Activated CD4-positive, alpha-beta memory T cell treated with anti-CD3 and anti-CD28 coated beads for 36 hours (primary cell): ENCODE measurements around the gene ROS1. TPM values are rescaled to one million over a fixed set of nuclear protein-coding genes. Genes with fewer than 3 reads are reported as not detected.
"Not testable (repeated sequence)": the region's sequence is repeated elsewhere in the genome, so short reads cannot be mapped to it uniquely, and the experiment has no call there.

ENCODE experiments used
- CTCF ChIA-PET: fragments of 350-600 bp; sonication (Branson Sonifier 250); formaldehyde crosslinking; loops from one replicate; lab custom pipeline; 2021; ENCODE audit warnings: antibody characterized with exemption, inconsistent platforms; lab: Charles Lee
- POLR2A ChIA-PET: fragments of 350-600 bp; sonication (Branson Sonifier 250); formaldehyde crosslinking; loops from one replicate; lab custom pipeline; 2021; ENCODE audit warnings: antibody characterized with exemption; lab: Charles Lee
- DNase-seq: peaks from one replicate; pipeline ENCODE4 v3.0.0-alpha.2; 2020
- H3K27ac Mint-ChIP-seq: one replicate; pipeline ENCODE4 v1.8.0; 2021; ENCODE audit warnings: mixed read lengths
- H3K27me3 Mint-ChIP-seq: one replicate; pipeline ENCODE4 v1.8.0; 2021; ENCODE audit warnings: mixed read lengths
- H3K36me3 Mint-ChIP-seq: one replicate; pipeline ENCODE4 v1.8.0; 2021; ENCODE audit warnings: mixed read lengths
- H3K4me1 Mint-ChIP-seq: one replicate; pipeline ENCODE4 v1.8.0; 2021; ENCODE audit warnings: low read depth, mixed read lengths
- H3K4me3 Mint-ChIP-seq: one replicate; pipeline ENCODE4 v1.8.0; 2021; ENCODE audit warnings: mild to moderate bottlenecking, mixed read lengths
- H3K9me3 Mint-ChIP-seq: one replicate; pipeline ENCODE4 v1.8.0; 2021; ENCODE audit warnings: mixed read lengths
- intact Hi-C: fragments of 100-400 bp; cut with micrococcal nuclease; formaldehyde crosslinking; loops from one replicate; pipeline ENCODE4 v1.15.1; 2023
- total RNA-seq, 2 experiments: library from RNA; stranded (reverse); gene quantifications; one replicate each; pipeline ENCODE4 v1.2.3, GENCODE V29; 2021

Gene ROS1
- total RNA-seq, 2 experiments from 2014 or later: not detected

DNA sequence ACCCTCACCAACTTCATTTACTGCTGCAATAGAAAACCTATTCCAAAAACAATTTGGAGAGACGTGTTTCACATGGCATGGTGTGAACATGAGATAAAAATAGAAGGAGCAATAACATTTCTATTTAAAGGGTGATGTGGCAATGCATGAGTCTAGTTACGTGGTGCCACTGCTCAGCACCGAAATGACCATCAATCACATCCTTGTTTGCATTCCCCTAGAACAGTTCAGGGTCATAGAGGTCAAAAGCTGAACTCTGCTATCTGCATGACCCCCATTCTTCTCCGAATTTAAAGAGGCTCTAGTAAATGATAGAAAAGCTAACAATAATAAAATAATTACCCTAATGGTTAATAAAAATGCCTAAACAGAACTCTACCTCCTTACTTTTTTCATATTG lies 29.5 kb downstream of the ROS1 start:
- Mint-ChIP-seq H3K4me1 (no peaks in the 10 kb centered on the region), H3K9me3 (no peaks in the 10 kb centered on the region), H3K27ac (no peak overlapping the region), H3K4me3 (no peak overlapping the region), H3K27me3 (no peaks in the 10 kb centered on the region), H3K36me3 (no peaks in the 10 kb centered on the region)
- ChIA-PET CTCF (no interaction called here), POLR2A (no interaction called here)
- no peak for DNase-seq
- intact Hi-C loops: no loop called here

DNA sequence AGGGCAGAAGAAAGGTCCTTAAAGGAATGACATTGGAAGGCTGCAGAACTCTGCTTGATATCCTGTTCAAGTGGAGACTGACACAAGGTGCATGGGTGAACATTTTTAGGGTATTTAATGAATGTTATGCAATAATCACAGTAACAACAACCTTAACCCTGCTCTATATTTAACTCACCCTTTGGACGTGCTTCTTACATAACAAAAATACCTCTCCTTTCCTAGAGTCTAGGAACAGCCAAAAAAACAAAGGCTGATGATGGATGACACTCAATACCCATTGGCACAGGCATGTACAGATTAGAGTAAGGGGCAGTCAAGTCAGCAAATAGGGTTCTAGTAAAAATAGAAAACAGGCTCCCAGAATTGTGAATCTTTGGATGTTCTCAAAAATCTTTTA lies 30.6 kb downstream of the ROS1 start:
- ChIA-PET POLR2A (no interaction called here), CTCF (no interaction called here)
- no peaks in the 10 kb centered on the region for H3K27me3 Mint-ChIP-seq
- no peak overlapping the region for H3K4me3 Mint-ChIP-seq
- H3K36me3 Mint-ChIP-seq: no peaks in the 10 kb centered on the region
- no peaks in the 10 kb centered on the region for H3K4me1 Mint-ChIP-seq
- no peak for DNase-seq
- H3K9me3 Mint-ChIP-seq: no peaks in the 10 kb centered on the region
- intact Hi-C loops: no loop called here
- no peak overlapping the region for H3K27ac Mint-ChIP-seq

DNA sequence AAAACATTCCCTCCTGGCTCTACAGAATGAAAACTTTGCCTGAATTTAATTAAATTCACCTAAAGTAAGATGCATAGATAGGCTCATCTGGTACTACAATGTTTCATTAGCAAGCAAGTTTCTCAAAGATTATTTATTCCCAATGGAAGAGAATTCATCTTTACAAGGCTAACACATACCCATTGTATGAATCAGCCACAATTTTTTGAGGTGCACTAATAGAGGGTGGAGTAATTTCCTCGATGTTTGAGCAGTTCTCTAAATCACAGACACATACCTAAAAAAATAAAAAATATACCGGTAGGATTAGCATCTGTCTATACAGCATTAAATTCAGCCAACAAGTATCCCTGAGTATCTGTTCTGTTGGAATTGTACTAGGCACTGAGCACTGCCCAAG lies 32.7 kb downstream of the ROS1 start:
- H3K4me1 Mint-ChIP-seq: no peaks in the 10 kb centered on the region
- POLR2A ChIA-PET: no interaction called here

DNA sequence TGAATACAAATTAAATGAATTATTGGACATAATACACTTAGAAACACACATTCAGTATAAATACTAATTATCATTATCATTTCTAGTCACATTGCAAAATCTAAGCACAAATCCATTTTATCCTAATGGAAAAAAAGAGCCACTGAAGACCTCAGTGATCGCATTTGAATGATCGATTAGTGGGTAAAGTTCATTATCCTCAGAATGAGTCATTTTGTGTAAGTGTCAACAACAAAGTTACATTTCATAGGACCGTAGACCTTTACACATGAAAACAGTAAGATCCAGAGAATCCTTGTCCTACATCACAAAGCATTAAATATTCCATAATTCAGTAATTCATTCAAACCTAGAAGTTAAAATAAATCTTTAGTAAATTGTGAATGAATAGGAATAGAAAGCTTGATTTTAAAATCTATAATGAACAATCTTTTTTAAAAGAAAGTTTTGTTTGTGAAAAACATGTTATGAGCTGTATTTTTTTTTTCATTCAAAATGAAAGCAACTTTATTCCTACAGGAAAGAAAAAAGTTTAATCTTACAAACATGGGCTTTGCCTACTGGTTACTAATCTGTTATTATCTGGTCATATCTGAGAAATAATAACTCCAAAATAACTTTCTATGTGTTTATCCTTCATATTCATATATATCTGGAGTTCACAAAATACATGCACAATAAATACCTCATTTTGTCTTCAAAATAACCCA lies 33.7 kb downstream of the ROS1 start:
- H3K4me3 Mint-ChIP-seq: no peak overlapping the region
- no peaks in the 10 kb centered on the region for H3K4me1 Mint-ChIP-seq
- no peak for DNase-seq
- ChIA-PET CTCF (no interaction called here), POLR2A (no interaction called here)
- intact Hi-C loops: no loop called here
- H3K9me3 Mint-ChIP-seq: no peaks in the 10 kb centered on the region
- H3K36me3 Mint-ChIP-seq: no peaks in the 10 kb centered on the region
- H3K27ac Mint-ChIP-seq: no peak overlapping the region
- peaks cover 3% of the 10 kb centered on the region for H3K27me3 Mint-ChIP-seq

More for the DNA sequence above, 32.7 kb downstream of the ROS1 start:
- CTCF ChIA-PET: no interaction called here
- H3K27me3 Mint-ChIP-seq: peaks cover 3% of the 10 kb centered on the region
- no peak for DNase-seq
- intact Hi-C loops: no loop called here
- no peaks in the 10 kb centered on the region for H3K36me3 Mint-ChIP-seq
- H3K9me3 Mint-ChIP-seq: no peaks in the 10 kb centered on the region
- no peak overlapping the region for H3K4me3 Mint-ChIP-seq
- no peak overlapping the region for H3K27ac Mint-ChIP-seq

DNA sequence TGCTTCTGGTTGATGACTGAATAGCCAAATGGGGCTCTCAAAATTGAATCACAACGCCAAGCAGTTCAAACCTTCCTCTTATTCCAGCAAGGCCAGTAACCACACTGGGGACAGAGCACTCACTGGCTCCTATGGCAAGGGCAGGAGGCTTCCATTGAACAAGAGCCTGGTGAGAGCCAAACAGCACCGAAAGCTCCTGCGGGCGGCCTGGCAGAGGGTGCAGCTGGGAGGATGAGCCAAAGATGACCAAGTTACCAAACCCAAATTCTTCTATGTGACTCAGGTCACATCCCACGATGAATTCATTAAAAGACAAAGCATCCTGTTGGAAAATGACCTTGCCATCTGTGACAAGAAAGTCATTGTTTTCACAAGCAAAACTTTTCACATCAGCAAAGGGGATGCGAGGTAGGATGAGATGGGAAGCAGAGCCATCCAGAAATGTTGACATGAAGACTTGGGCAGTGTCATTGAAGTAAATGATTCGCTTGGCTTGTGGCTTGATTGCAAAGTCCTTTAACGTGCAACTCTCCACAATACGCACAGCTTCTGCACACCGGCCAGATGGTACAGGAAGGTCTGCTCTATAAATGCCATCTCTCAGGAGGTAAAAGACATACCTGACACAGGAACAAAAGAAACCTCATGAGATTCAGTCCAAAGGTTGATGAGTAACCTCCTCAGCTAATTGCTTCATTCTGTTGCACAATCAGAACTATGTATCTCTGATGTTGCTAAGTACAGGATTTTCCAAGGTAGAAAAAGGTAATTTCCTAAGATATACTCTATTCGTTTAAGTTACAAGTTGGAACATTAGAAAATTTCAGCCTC lies 36.3 kb downstream of the ROS1 start:
- intact Hi-C loops: no loop called here
- POLR2A ChIA-PET: no interaction called here
- Mint-ChIP-seq H3K36me3 (no peaks in the 10 kb centered on the region), H3K27me3 (peaks cover 8% of the 10 kb centered on the region), H3K4me1 (no peaks in the 10 kb centered on the region), H3K27ac (no peak overlapping the region), H3K4me3 (no peak overlapping the region), H3K9me3 (no peaks in the 10 kb centered on the region)
- CTCF ChIA-PET: no interaction called here
- DNase-seq: no peak

DNA sequence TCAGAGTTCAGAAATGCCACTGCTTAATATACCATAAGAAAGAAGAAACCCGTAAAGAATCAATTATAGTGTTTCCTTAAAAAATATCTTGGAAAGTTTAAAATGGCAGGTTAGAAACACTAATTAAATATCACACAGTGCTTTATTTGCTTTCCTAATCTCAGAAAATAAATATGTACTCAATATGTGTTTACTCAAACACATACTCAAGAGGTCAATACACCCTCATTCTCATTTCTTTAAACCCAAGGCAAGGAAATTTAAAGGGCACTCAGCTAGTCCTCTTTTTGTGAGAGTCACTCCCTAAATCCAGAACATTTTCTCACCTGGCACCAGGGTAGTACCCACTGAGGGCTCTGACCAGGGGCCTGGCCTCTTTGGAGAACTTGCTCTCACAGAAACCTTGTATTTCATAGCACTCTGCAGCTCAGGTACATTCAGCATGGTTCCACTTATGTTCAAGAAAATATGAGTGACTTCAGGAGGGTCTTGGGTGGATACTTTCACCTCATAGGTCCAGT lies 38.2 kb downstream of the ROS1 start:
- Mint-ChIP-seq H3K4me3 (no peak overlapping the region), H3K36me3 (no peaks in the 10 kb centered on the region), H3K4me1 (no peaks in the 10 kb centered on the region), H3K9me3 (no peaks in the 10 kb centered on the region), H3K27me3 (peaks cover 10% of the 10 kb centered on the region), H3K27ac (no peak overlapping the region)
- intact Hi-C loops: no loop called here
- POLR2A ChIA-PET: no interaction called here
- no peak for DNase-seq
- CTCF ChIA-PET: no interaction called here

DNA sequence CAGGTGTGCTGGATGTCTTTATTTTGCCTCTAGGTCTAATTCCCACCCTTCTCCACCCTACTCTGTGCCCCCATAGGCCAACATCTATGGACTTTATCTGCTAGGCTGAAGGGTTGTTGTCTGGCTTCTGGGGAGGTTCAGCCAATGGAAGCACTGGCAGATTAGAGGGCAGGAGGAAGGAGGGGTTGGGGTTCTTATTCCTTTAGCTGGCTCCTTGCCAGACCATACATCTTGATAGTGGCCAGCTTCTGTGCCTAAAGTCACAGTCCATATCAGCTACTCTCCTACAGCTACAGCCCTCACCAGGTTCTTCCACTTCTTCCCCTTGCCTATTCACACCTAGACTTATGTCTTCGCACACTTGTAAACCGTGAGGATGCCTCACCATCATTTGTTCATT lies 41.1 kb downstream of the ROS1 start:
- intact Hi-C loops: no loop called here
- ChIA-PET CTCF (no interaction called here), POLR2A (no interaction called here)
- Mint-ChIP-seq H3K4me3 (no peak overlapping the region), H3K27ac (no peak overlapping the region), H3K4me1 (no peaks in the 10 kb centered on the region), H3K36me3 (no peaks in the 10 kb centered on the region), H3K27me3 (peaks cover 10% of the 10 kb centered on the region), H3K9me3 (no peaks in the 10 kb centered on the region)
- DNase-seq: no peak

DNA sequence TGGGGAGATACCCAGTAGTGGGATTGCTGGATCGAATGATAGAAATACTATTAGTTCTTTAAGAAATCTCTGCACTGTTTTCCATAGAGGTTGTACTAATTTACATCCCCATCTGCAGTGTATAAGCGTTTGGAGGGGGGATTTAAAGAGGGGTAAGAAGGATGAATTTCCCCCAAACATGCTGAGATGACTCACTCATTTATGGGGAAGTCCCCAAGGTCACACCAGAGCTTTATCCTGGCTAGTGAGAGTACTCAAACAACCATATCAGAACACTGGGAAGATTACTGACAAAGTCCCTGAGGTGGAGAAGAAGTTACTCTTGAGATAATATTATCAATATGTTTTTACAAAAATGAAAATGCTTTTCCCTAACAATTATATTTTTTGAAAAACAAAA lies 44.0 kb downstream of the ROS1 start:
- no peak for DNase-seq
- peaks cover 7% of the 10 kb centered on the region for H3K27me3 Mint-ChIP-seq
- CTCF ChIA-PET: no interaction called here
- intact Hi-C loops: no loop called here
- H3K9me3 Mint-ChIP-seq: no peaks in the 10 kb centered on the region
- no peaks in the 10 kb centered on the region for H3K4me1 Mint-ChIP-seq
- H3K4me3 Mint-ChIP-seq: no peak overlapping the region
- POLR2A ChIA-PET: no interaction called here
- no peak overlapping the region for H3K27ac Mint-ChIP-seq
- H3K36me3 Mint-ChIP-seq: no peaks in the 10 kb centered on the region

DNA sequence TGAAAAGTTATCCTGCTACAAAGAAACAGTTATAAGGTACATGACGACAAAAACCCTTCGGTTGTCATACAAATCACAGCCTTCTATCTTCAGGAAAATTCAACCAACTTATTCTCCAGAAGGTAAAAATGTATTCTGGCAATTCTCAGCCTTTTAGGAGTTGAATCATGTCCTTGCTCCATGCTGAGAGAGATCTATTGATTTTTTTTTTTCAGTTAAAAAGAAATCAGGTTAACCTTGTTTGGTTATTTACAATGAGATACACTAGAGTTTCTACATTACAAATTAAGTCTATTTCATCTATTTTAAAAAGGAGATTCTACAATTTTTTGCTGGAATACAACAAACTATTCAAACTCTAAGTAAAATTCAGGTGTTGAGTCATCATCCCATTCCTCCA lies 45.4 kb downstream of the ROS1 start:
- Mint-ChIP-seq H3K4me3 (no peak overlapping the region), H3K36me3 (no peaks in the 10 kb centered on the region), H3K4me1 (no peaks in the 10 kb centered on the region), H3K27me3 (peaks cover 7% of the 10 kb centered on the region), H3K9me3 (no peaks in the 10 kb centered on the region), H3K27ac (no peak overlapping the region)
- ChIA-PET POLR2A (no interaction called here), CTCF (no interaction called here)
- intact Hi-C loops: no loop called here
- no peak for DNase-seq

DNA sequence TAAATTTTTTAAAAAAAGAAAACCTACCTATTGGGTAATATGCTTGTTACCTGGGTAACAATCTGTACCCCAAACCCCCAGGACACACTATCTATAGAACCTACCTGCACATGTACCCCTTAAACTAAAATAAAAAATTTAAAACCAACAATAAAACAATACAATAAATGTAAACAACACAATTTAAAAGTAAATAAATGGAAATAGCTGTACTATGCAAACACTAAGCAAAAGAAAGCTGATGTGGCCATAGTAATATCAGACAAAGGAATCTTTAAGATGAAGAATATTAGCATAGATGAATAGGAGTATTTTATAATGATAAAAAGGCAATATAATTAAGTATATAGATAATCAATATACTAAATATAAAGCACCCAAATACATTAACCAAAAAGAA lies 50.3 kb downstream of the ROS1 start:
- no peak for DNase-seq
- Mint-ChIP-seq H3K4me3 (no peak overlapping the region), H3K27ac (no peak overlapping the region), H3K9me3 (no peaks in the 10 kb centered on the region), H3K27me3 (peaks cover 6% of the 10 kb centered on the region), H3K36me3 (no peaks in the 10 kb centered on the region), H3K4me1 (no peaks in the 10 kb centered on the region)
- POLR2A ChIA-PET: no interaction called here
- CTCF ChIA-PET: no interaction called here
- intact Hi-C loops: no loop called here

DNA sequence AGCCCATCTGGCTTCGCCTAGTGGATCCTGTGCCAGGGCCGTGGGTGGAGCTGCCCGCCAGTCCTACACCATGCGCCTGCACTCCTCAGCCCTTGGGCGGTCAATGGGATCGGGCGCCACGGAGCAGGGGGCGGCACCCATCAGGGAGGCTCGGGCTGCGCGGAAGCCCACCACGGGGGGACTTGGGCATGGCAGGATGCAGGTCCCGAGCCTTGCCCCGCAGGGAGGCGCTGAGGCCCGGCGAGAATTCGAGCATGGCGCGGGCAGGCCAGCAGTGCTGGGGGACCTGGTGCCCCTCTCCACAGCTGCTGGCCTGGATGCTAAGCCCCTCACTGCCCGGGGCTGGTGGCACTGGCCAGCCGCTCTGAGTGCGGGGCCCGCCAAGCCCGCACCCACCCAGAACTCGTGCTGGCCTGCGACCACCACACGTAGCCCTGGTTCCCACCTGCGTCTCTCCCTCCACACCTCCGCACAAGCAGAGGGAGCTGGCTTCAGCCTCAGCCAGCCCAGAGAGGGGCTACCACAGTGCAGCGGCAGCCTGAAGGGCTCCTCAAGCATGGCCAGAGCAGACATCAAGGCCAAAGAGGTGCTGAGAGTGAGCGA lies 52.4 kb downstream of the ROS1 start:
- ChIA-PET POLR2A (no interaction called here), CTCF (no interaction called here)
- no peak for DNase-seq
- intact Hi-C loops: no loop called here
- Mint-ChIP-seq H3K27ac (no peak overlapping the region), H3K9me3 (no peaks in the 10 kb centered on the region), H3K4me1 (no peaks in the 10 kb centered on the region), H3K27me3 (peaks cover 7% of the 10 kb centered on the region), H3K4me3 (no peak overlapping the region), H3K36me3 (no peaks in the 10 kb centered on the region)

DNA sequence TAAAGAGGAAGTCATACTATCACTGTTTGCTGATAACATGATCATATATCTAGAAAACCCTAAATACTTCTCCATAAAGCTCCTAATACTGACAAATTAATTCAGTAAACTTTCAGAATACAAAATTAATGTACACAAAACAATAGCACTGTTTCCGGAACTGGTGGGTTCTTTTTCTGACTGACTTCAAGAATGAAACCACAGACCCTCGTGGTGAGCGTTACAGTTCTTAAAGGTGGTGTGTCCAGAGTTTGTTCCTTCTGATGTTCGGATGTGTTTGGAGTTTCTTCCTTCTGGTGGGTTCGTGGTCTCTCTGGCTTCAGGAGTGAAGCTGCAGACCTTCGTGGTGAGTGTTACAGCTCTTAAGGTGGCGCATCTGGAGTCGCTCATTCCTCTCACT lies 53.5 kb downstream of the ROS1 start:
- H3K9me3 Mint-ChIP-seq, H3K4me1 Mint-ChIP-seq, intact Hi-C loops, H3K27ac Mint-ChIP-seq, H3K4me3 Mint-ChIP-seq, H3K27me3 Mint-ChIP-seq, DNase-seq, POLR2A ChIA-PET, H3K36me3 Mint-ChIP-seq: not testable (repeated sequence)
- CTCF ChIA-PET: interaction anchor here (1.2 kb wide), 1 partner anchor 20 kb away, joined by 3 read pairs; no protein-coding TSS in a partner anchor
